ENCODE results near the gene TMEM14A. TPM values are rescaled to one million over a fixed set of nuclear protein-coding genes. Genes with fewer than 3 reads are reported as not detected.

TMEM14A gene
- total and polyA plus RNA-seq, 9 of the 15 experiments (the other 6 are each of a cell fraction or from before 2014, with no cell fraction given), result 3.5 to 43.3 (median 8.5) TPM

GRCh38 chr6:52640170-52640569 lies 30.7 kb upstream of the TMEM14A start:
- no peak overlapping the region for H3K9ac ChIP-seq (ENCODE audit: insufficient read depth in 1 of 2, low read depth in 2 of 2, low read length in 2 of 2)
- H3K4me2 ChIP-seq (ENCODE audit: insufficient read depth, low read length), result no peak overlapping the region
- no peaks in the 10 kb centered on the region for H3K9me1 ChIP-seq (ENCODE audit: control insufficient read depth, insufficient read depth, low read length)
- H3K4me3 ChIP-seq, result no peak overlapping the region
- CTCF ChIA-PET (ENCODE audit: low intra/inter-chr PET ratio), result no interaction called here
- H3K4me1 ChIP-seq (replicated peaks in 1 of 2; ENCODE audit: control insufficient read depth in 2 of 2, insufficient read depth in 2 of 2, low read length in 2 of 2), result peaks cover 9 to 35% of the 10 kb centered on the region in 2 experiments
- H3K9me3 ChIP-seq (replicated peaks; ENCODE audit: control insufficient read depth, insufficient read depth, low read depth, low read length), result no peaks in the 10 kb centered on the region
- in situ Hi-C loops (cut with MboI), result no loop called here
- peak in 1 of 4 experiments; percentile 17 for DNase-seq (ENCODE audit: extremely low read depth in 1 of 4, low spot score in 3 of 4)
- POLR2A ChIA-PET, result no interaction called here
- WGBS (ENCODE audit: insufficient coverage, low coverage, missing lambda C conversion rate), result 55% methylated on average over 11 of the region's 11 CpGs
- no peaks in the 10 kb centered on the region for H3K79me2 ChIP-seq (ENCODE audit: control insufficient read depth, insufficient read depth, low read length)
- BruUV-seq (replicated peaks), result no TSS peak
- peak overlapping the region; percentile 7; the same call in 1 of the 2 replicates for H2AFZ ChIP-seq (ENCODE audit: low read depth, low read length)
- intact Hi-C loops (cut with micrococcal nuclease), result loop anchor here (5.0 kb wide), 1 partner anchor 43 kb away; no protein-coding TSS in a partner anchor
- H3K36me3 ChIP-seq (ENCODE audit: control insufficient read depth, insufficient read depth, low read length), result no peaks in the 10 kb centered on the region
- FAIRE-seq, result no peak
- H3K27me3 ChIP-seq (ENCODE audit: control insufficient read depth in 2 of 2, insufficient read depth in 2 of 2, low read length in 2 of 2), result no peaks in the 10 kb centered on the region
- no peak overlapping the region for H3K27ac ChIP-seq (ENCODE audit: extremely low read depth, low read depth, low read length)
- peak; percentile 53 for ATAC-seq
- H4K20me1 ChIP-seq (replicated peaks; ENCODE audit: control insufficient read depth, insufficient read depth, low read length), result no peaks in the 10 kb centered on the region
- TF ChIP-seq HNRNPK (IDR thresholded peaks at IDR 0.05; ENCODE audit: low read depth, low read length, poor library complexity, severe bottlenecking), result no peak
- TF ChIP-seq ZNF766 (CRISPR knock-in tag; conservative IDR thresholded peaks at IDR 0.05), result no peak
- peak; percentile 17; the same call in 1 of the 2 replicates for TF ChIP-seq MGA (IDR thresholded peaks at IDR 0.05)

Data from K562 (cell line).